ENCODE measurements around the gene KRTAP12-2. TPM values are rescaled to one million over a fixed set of nuclear protein-coding genes. Genes with fewer than 3 reads are reported as not detected.
"Not testable (repeated sequence)": the region's sequence is repeated elsewhere in the genome, so short reads cannot be mapped to it uniquely, and the experiment has no call there.

The KRTAP12-2 gene
- polyA plus RNA-seq, 1 donor, result not detected

DNA sequence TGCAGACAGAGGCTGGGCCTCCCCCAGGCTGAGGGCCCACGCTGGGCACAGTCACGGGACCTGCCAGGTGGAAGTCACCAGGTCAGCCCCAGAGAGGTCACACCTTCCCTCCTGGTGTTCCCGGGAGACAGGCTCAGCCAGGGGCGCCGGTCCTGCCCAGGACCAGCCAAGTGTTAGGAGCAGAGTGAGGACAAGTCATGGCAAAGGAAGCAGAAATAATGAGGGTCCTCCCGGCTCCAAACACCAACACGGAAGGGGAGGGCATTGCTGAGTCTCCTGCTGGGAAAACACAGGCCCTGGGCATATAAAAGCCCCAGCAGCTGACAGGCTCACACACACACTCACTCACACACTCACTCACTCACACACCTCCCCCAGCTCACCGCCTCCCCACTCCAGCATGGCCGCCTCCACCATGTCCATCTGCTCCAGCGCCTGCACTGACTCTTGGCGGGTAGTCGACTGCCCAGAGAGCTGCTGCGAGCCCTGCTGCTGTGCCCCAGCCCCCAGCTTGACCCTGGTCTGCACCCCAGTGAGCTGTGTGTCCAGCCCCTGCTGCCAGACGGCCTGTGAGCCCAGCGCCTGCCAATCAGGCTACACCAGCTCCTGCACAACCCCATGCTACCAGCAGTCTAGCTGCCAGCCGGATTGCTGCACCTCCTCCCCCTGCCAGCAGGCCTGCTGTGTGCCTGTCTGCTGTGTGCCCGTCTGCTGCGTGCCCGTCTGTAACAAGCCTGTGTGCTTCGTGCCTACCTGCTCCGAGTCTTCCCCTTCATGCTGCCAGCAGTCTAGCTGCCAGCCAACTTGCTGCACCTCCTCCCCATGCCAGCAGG lies 29.5 kb downstream of the KRTAP12-2 start, which contains the start of gene KRTAP10-10:
TSS of gene KRTAP10-10 (plus strand) at position 339 of the 833 bp plus-strand sequence. CDS start at position 401, 62 bp downstream.
- Histone ChIP-seq H3K9me3 (ENCODE audit: control insufficient read depth, low read depth, low read length) (no peaks in the 10 kb centered on the region), H3K27ac (ENCODE audit: low read length) (no peak within 1 kb of the TSS), H3K4me1 (ENCODE audit: control insufficient read depth, insufficient read depth, low read length) (no peaks in the 10 kb centered on the region), H3K36me3 (ENCODE audit: control insufficient read depth, insufficient read depth, low read length) (no peaks in the 10 kb centered on the region), H3K4me3 (ENCODE audit: low read length) (no peak within 1 kb of the TSS), H3K27me3 (ENCODE audit: control insufficient read depth, insufficient read depth, low read length) (no peaks in the 10 kb centered on the region)
- no CpG with 5 or more reads among the region's 21 CpGs for WGBS (ENCODE audit: insufficient coverage, low lambda C conversion rate)
- no peak for DNase-seq

DNA sequence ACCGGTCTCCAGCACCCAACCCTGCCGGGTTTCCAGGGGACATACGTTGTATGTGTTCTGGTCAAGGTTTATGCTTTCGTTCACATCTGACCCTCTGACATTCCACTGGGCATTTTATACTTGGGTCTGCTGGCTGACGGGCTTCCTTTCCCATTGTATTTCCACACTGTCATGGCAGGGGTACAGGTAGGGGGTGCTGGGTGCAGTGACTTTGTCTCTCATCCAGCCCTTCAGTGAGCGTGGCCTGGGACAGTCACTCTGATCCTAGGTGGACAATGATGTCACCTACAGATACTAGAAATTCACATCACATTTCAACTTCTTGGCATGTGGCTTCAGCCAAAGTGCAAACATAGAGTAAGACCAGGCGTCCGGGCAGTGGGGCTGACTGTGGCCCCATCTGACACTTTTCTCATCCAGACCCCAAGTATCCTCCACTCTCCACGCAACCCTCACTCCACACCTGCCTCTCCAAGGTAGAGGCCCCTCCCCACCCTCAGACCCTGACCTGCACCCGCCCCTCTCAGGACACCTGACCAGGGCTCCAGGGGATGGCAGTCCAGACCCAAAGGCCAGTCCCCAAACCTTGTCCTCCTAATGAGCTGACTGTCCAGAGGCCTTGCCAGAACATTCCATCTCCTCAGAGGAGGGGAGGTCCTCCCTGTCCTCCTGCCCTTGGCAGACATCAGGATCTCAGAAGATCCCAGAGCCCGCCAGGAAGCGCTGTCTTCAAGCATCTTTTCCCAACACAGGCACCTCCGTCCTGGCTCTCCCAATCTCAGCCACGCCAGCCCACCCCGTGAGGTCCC lies 30.3 kb downstream of the KRTAP12-2 start:
- no peak for DNase-seq
- no CpG with 5 or more reads among the region's 15 CpGs for WGBS (ENCODE audit: insufficient coverage, low lambda C conversion rate)
- no peaks in the 10 kb centered on the region for H3K36me3 ChIP-seq (ENCODE audit: control insufficient read depth, insufficient read depth, low read length)
- H3K9me3 ChIP-seq (ENCODE audit: control insufficient read depth, low read depth, low read length), result peaks cover 5% of the 10 kb centered on the region
- no peaks in the 10 kb centered on the region for H3K27me3 ChIP-seq (ENCODE audit: control insufficient read depth, insufficient read depth, low read length)
- no peak overlapping the region for H3K27ac ChIP-seq (ENCODE audit: low read length)
- no peaks in the 10 kb centered on the region for H3K4me1 ChIP-seq (ENCODE audit: control insufficient read depth, insufficient read depth, low read length)
- H3K4me3 ChIP-seq (ENCODE audit: low read length), result no peak overlapping the region

DNA sequence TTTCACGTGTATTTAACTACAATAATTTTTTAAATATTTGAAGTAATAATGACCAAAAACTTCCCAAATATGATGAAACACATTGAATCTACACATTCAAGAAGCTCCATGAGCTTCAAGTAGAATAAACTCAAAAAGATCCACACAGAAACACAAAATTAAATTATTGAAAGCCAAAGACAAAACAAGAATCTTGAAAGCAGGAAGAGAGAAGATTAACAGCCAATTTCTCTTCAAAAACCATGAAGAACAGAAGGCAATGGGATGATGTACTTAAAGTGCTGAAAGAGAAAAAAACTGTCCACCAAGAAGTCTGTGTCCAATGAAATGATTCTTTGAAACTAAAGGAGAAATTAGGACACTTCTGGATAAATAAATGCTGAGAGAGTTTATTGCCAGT lies 34.7 kb downstream of the KRTAP12-2 start:
- DNase-seq, result no peak
- Histone ChIP-seq H3K27me3 (ENCODE audit: control insufficient read depth, insufficient read depth, low read length) (no peaks in the 10 kb centered on the region), H3K4me1 (ENCODE audit: control insufficient read depth, insufficient read depth, low read length) (no peaks in the 10 kb centered on the region), H3K27ac (ENCODE audit: low read length) (no peak overlapping the region), H3K36me3 (ENCODE audit: control insufficient read depth, insufficient read depth, low read length) (no peaks in the 10 kb centered on the region), H3K4me3 (ENCODE audit: low read length) (no peak overlapping the region), H3K9me3 (ENCODE audit: control insufficient read depth, low read depth, low read length) (peaks cover 15% of the 10 kb centered on the region)
- 86% methylated on average over 1 of the region's 1 CpG for WGBS (ENCODE audit: insufficient coverage, low lambda C conversion rate)

DNA sequence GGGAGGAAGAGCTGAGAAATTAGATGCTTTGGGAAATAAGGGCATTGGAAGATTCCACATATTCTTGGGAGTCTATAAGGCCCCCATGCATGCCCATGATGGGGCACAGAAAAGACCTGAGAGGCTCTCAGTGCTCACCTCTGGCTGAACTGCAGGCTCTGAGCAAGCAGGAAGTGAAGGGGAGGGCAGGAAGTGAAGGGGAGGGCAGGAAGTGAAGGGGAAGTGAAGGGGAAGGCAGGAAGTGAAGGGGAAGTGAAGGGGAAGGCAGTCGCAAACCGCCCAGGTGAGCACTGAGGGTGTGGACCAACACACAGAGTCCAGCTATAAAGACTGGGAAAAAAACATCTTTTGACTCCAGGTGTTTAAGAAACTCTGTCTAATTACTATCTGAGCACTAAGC lies 36.3 kb downstream of the KRTAP12-2 start:
- no peak for DNase-seq
- H3K27me3 ChIP-seq (ENCODE audit: control insufficient read depth, insufficient read depth, low read length), result peaks cover 4% of the 10 kb centered on the region
- no CpG with 5 or more reads among the region's 2 CpGs for WGBS (ENCODE audit: insufficient coverage, low lambda C conversion rate)

DNA sequence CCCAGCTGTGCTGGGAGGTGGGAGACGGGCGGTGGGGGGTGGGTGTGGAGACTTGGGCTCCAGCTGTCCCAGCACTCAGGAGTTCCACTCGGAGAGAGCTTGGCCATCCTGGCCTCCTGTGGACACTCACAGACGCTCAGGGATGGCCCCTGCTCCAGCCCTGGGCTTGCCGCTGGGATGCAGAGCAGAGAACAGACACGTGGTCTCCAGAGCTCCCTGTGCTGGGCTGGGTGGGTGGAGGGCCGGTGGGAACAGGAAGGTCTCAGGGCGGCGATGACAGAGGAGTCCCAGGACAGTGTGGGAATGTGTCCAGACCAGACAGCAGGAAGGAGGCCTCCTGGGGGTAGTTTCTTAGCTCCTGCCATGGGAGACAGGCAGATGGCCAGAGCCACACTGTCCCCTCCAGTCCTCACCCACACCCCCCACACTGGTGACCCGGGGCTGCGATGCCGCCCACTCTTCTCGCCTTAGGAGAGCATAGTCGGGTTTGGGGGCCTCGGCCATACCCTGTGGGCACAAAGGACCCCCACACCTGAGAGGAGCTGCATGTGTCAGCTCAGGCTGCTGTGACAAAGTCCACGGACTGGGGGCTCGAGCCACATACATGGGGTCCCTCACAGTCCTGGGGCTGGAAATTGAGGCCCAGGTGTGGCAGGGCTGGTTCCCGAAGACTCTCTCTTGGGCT lies 37.9 kb downstream of the KRTAP12-2 start:
- Histone ChIP-seq H3K27me3 (ENCODE audit: control insufficient read depth, insufficient read depth, low read length) (peaks cover 4% of the 10 kb centered on the region), H3K9me3 (ENCODE audit: control insufficient read depth, low read depth, low read length) (peaks cover 15% of the 10 kb centered on the region), H3K4me1 (ENCODE audit: control insufficient read depth, insufficient read depth, low read length) (no peaks in the 10 kb centered on the region), H3K27ac (ENCODE audit: low read length) (no peak overlapping the region), H3K36me3 (ENCODE audit: control insufficient read depth, insufficient read depth, low read length) (no peaks in the 10 kb centered on the region), H3K4me3 (ENCODE audit: low read length) (no peak overlapping the region)
- no CpG with 5 or more reads among the region's 18 CpGs for WGBS (ENCODE audit: insufficient coverage, low lambda C conversion rate)
- no peak for DNase-seq

More for the DNA sequence above, 36.3 kb downstream of the KRTAP12-2 start:
- Histone ChIP-seq H3K4me3 (ENCODE audit: low read length) (no peak overlapping the region), H3K9me3 (ENCODE audit: control insufficient read depth, low read depth, low read length) (peaks cover 15% of the 10 kb centered on the region), H3K36me3 (ENCODE audit: control insufficient read depth, insufficient read depth, low read length) (no peaks in the 10 kb centered on the region), H3K4me1 (ENCODE audit: control insufficient read depth, insufficient read depth, low read length) (no peaks in the 10 kb centered on the region), H3K27ac (ENCODE audit: low read length) (no peak overlapping the region)

DNA sequence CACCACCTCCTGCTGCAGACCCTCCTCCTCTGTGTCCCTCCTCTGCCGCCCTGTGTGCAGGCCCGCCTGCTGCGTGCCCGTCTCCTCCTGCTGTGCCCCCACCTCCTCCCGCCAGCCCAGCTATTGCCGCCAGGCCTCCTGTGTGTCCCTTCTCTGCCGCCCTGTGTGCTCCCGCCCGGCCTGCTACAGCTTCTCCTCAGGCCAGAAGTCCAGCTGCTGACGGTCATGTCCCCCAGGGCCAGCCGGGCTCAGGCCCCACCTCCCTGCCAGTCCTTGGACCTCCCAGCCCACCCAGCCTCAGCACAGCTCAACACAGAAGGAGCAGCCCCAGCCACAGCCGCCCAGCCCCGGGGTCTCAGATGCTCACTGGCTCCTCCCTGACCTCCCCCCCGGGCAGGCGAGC lies 38.9 kb downstream of the KRTAP12-2 start:
- H3K4me3 ChIP-seq (ENCODE audit: low read length); H3K4me1 ChIP-seq (ENCODE audit: control insufficient read depth, insufficient read depth, low read length); H3K36me3 ChIP-seq (ENCODE audit: control insufficient read depth, insufficient read depth, low read length); DNase-seq; H3K27ac ChIP-seq (ENCODE audit: low read length); H3K27me3 ChIP-seq (ENCODE audit: control insufficient read depth, insufficient read depth, low read length): not testable (repeated sequence)
- peaks cover 15% of the 10 kb centered on the region for H3K9me3 ChIP-seq (ENCODE audit: control insufficient read depth, low read depth, low read length)
- WGBS (ENCODE audit: insufficient coverage, low lambda C conversion rate), result no CpG with 5 or more reads among the region's 15 CpGs

DNA sequence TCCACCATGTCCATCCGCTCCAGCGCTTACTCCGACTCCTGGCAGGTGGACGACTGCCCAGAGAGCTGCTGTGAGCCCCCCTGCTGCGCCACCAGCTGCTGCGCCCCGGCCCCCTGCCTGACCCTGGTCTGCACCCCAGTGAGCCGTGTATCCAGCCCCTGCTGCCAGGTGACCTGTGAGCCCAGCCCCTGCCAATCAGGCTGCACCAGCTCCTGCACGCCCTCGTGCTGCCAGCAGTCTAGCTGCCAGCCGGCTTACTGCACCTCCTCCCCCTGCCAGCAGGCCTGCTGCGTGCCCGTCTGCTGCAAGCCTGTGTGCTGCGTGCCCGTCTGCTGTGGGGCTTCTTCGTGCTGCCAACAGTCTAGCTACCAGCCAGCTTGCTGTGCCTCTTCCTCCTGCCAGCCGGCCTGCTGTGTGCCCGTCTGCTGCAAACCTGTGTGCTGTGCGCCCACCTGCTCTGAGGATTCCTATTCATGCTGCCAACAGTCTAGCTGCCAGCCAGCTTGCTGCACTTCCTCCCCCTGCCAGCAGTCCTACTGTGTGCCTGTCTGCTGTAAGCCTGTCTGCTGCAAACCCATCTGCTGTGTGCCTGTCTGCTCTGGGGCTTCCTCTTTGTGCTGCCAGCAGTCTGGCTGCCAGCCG lies 39.4 kb downstream of the KRTAP12-2 start:
- H3K27me3 ChIP-seq (ENCODE audit: control insufficient read depth, insufficient read depth, low read length); H3K4me3 ChIP-seq (ENCODE audit: low read length); H3K4me1 ChIP-seq (ENCODE audit: control insufficient read depth, insufficient read depth, low read length); H3K36me3 ChIP-seq (ENCODE audit: control insufficient read depth, insufficient read depth, low read length); DNase-seq; H3K27ac ChIP-seq (ENCODE audit: low read length): not testable (repeated sequence)
- no CpG with 5 or more reads among the region's 20 CpGs for WGBS (ENCODE audit: insufficient coverage, low lambda C conversion rate)
- H3K9me3 ChIP-seq (ENCODE audit: control insufficient read depth, low read depth, low read length), result peaks cover 15% of the 10 kb centered on the region

DNA sequence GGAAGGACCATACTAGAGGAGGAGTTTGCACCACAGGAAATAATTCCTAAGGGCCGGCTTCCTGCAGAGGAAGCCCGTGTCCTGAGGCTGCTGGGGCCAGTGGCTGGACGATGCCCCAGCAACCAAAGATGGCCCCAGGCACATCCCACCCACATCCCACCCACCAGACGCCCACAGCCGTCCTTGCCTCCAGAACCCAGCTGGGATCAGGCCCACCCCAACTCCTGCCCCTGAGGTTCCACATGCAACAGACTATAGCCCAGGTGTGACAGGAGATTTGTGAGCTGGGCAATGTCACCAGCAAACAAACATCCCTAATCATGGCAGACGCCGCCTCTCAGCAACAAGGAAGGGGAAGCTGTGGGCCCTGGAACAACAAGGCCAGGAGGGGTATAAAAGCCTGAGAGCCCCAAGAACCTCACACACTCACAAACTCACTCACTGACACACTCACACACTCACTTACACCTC lies 40.0 kb downstream of the KRTAP12-2 start, which contains the start of gene KRTAP10-9:
TSS of gene KRTAP10-9 (plus strand) at position 421 of the 471 bp plus-strand sequence. CDS start 79 bp downstream, outside the sequence.
- Histone ChIP-seq H3K27me3 (ENCODE audit: control insufficient read depth, insufficient read depth, low read length) (peaks cover 4% of the 10 kb centered on the region), H3K36me3 (ENCODE audit: control insufficient read depth, insufficient read depth, low read length) (no peaks in the 10 kb centered on the region), H3K4me3 (ENCODE audit: low read length) (no peak within 1 kb of the TSS), H3K27ac (ENCODE audit: low read length) (no peak within 1 kb of the TSS), H3K4me1 (ENCODE audit: control insufficient read depth, insufficient read depth, low read length) (no peaks in the 10 kb centered on the region), H3K9me3 (ENCODE audit: control insufficient read depth, low read depth, low read length) (peaks cover 13% of the 10 kb centered on the region)
- DNase-seq, result no peak
- no CpG with 5 or more reads among the region's 7 CpGs for WGBS (ENCODE audit: insufficient coverage, low lambda C conversion rate)

DNA sequence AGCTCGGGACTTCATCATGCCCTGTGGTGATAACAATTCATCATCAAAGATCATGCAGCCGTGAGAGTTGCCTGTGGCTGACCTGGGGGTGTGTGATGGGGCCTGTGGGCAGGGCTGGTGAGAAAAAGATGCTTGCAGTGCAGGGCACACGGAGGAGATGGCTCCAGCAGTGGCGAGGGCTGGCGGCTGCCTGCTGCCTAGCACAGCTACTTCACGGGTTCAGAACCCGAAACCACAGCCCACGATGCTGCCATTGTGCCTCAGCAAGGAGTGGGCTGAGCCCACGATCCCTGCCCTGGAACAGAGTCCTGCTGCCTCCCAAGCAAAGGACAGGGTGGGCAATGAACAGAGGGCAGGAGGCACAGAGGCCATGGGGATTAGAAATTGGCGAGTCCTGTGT lies 40.5 kb downstream of the KRTAP12-2 start:
- H3K9me3 ChIP-seq (ENCODE audit: control insufficient read depth, low read depth, low read length), result peaks cover 9% of the 10 kb centered on the region
- DNase-seq, result no peak
- no CpG with 5 or more reads among the region's 10 CpGs for WGBS (ENCODE audit: insufficient coverage, low lambda C conversion rate)

More for the DNA sequence above, 40.5 kb downstream of the KRTAP12-2 start:
- Histone ChIP-seq H3K36me3 (ENCODE audit: control insufficient read depth, insufficient read depth, low read length) (no peaks in the 10 kb centered on the region), H3K4me3 (ENCODE audit: low read length) (no peak overlapping the region), H3K27ac (ENCODE audit: low read length) (no peak overlapping the region), H3K4me1 (ENCODE audit: control insufficient read depth, insufficient read depth, low read length) (no peaks in the 10 kb centered on the region), H3K27me3 (ENCODE audit: control insufficient read depth, insufficient read depth, low read length) (peaks cover 4% of the 10 kb centered on the region)

Data from large intestine (tissue), 3 donors.